HepG2 (cell line): ENCODE measurements around the gene AP4E1. TPM values are rescaled to one million over a fixed set of nuclear protein-coding genes. Genes with fewer than 3 reads are reported as not detected.

Experiments used
- ATF3 ChIP-seq: sonication (generic); formaldehyde crosslinking; IDR thresholded peaks from 2 replicates; pipeline ENCODE4 v1.4.0; 2020; ENCODE audit warnings: missing genetic modification reagents
- ATF6 ChIP-seq: sonication (generic); formaldehyde crosslinking; conservative IDR thresholded peaks from 2 replicates; pipeline ENCODE4 v1.4.0; 2020; ENCODE audit warnings: missing genetic modification reagents
- CBX5 ChIP-seq: sonication (generic); formaldehyde crosslinking; IDR thresholded peaks from 2 replicates; pipeline ENCODE4 v1.4.0; 2020; ENCODE audit warnings: missing genetic modification reagents, borderline replicate concordance
- CENPT ChIP-seq: sonication (generic); formaldehyde crosslinking; IDR thresholded peaks from 2 replicates; pipeline ENCODE4 v1.8.0; 2022; ENCODE audit warnings: low read depth, mild to moderate bottlenecking, moderate library complexity, missing genetic modification reagents
- DMAP1 ChIP-seq: IDR thresholded peaks from 2 replicates; pipeline ENCODE4 v1.6.1; 2016
- FOXA3 ChIP-seq: IDR thresholded peaks from 2 replicates; pipeline ENCODE4 v1.6.1; 2016; ENCODE audit warnings: missing genetic modification reagents, missing compliant biosample characterization
- GABPB1 ChIP-seq: IDR thresholded peaks from 2 replicates; pipeline ENCODE4 v1.6.1; 2016; ENCODE audit warnings: mild to moderate bottlenecking, missing genetic modification reagents, moderate library complexity, missing compliant biosample characterization
- HNRNPLL ChIP-seq: fragments of 200-400 bp; formaldehyde crosslinking; IDR thresholded peaks from 2 replicates; pipeline ENCODE4 v1.6.1; 2017; ENCODE audit warnings: mild to moderate bottlenecking, low read depth, low read length; ENCODE audit not compliant: poor library complexity, severe bottlenecking
- NFIC ChIP-seq: IDR thresholded peaks from 2 replicates; pipeline ENCODE4 v1.6.1; 2012; ENCODE audit warnings: mild to moderate bottlenecking, low read length, inconsistent platforms
- TBL1XR1 ChIP-seq: fragments of 150-350 bp; IDR thresholded peaks from 2 replicates; pipeline ENCODE4 v1.6.1; 2014; ENCODE audit warnings: borderline replicate concordance, low read length; ENCODE audit not compliant: partially characterized antibody
- ZBTB37 ChIP-seq: sonication (generic); formaldehyde crosslinking; IDR thresholded peaks from 2 replicates; pipeline ENCODE4 v1.4.0; 2020; ENCODE audit warnings: mild to moderate bottlenecking, missing genetic modification reagents
- ZNF207 ChIP-seq: fragments of 450-650 bp; IDR thresholded peaks from 2 replicates; pipeline ENCODE4 v1.6.1; 2016; ENCODE audit warnings: antibody characterized with exemption, borderline replicate concordance
- ZNF281 ChIP-seq: sonication (generic); formaldehyde crosslinking; IDR thresholded peaks from 2 replicates; pipeline ENCODE4 v1.4.0; 2020; ENCODE audit warnings: missing genetic modification reagents, borderline replicate concordance
- ZNF343 ChIP-seq: sonication (generic); formaldehyde crosslinking; IDR thresholded peaks from 2 replicates; pipeline ENCODE4 v1.4.0; 2020; ENCODE audit warnings: mild to moderate bottlenecking, missing genetic modification reagents
- ZNF543 ChIP-seq: sonication (generic); formaldehyde crosslinking; IDR thresholded peaks from 2 replicates; pipeline ENCODE4 v1.4.0; 2020; ENCODE audit warnings: mild to moderate bottlenecking, missing genetic modification reagents
- ZNF674 ChIP-seq: sonication (generic); formaldehyde crosslinking; IDR thresholded peaks from 2 replicates; pipeline ENCODE4 v1.5.0; 2020; ENCODE audit warnings: low read depth, mild to moderate bottlenecking, missing genetic modification reagents
- ZNF737 ChIP-seq: sonication (generic); formaldehyde crosslinking; IDR thresholded peaks from 2 replicates; pipeline ENCODE4 v1.5.0; 2020; ENCODE audit warnings: missing genetic modification reagents, mild to moderate bottlenecking, borderline replicate concordance
- polyA plus RNA-seq, 8 experiments: library from polyadenylated mRNA; depleted of rRNA in 3 of 8; stranded (reverse) in 7 of 8; unstranded in 1 of 8; fragments of >200 nt; fragmentation: Illumina TruSeq in 4 of 8; extraction: Trizol in 4 of 8; gene quantifications; 2 replicates each; pipeline versions ENCODE4 v1.2.1 to v1.2.3, GENCODE V29; 2011 to 2016; ENCODE audit warnings: low read depth in 4 of 8, missing spikeins in 1 of 8, mixed read lengths in 1 of 8; ENCODE audit not compliant: insufficient read depth in 1 of 8
- total RNA-seq, 5 experiments: library from RNA; depleted of rRNA; stranded (reverse); fragments of >200 nt; fragmentation: Illumina TruSeq; extraction: Trizol; gene quantifications; 2 replicates each; pipeline ENCODE4 v1.2.3, GENCODE V29; 2016; ENCODE audit warnings: low read depth in 1 of 5
- TF ChIP-seq, protein P1 (sequence below): sonication (generic); formaldehyde crosslinking; IDR thresholded peaks from 2 replicates; pipeline ENCODE4 v1.5.1; 2020; ENCODE audit warnings: mild to moderate bottlenecking, moderate library complexity, missing genetic modification reagents
- TF ChIP-seq, protein P2 (sequence below): sonication (generic); formaldehyde crosslinking; IDR thresholded peaks from 2 replicates; pipeline ENCODE4 v1.5.0; 2020; ENCODE audit warnings: missing genetic modification reagents

The AP4E1 gene
- total and polyA plus RNA-seq, 2 of the 13 experiments (the other 11 are each of a cell fraction or from before 2014, with no cell fraction given): 2.2 to 7.8 TPM

DNA sequence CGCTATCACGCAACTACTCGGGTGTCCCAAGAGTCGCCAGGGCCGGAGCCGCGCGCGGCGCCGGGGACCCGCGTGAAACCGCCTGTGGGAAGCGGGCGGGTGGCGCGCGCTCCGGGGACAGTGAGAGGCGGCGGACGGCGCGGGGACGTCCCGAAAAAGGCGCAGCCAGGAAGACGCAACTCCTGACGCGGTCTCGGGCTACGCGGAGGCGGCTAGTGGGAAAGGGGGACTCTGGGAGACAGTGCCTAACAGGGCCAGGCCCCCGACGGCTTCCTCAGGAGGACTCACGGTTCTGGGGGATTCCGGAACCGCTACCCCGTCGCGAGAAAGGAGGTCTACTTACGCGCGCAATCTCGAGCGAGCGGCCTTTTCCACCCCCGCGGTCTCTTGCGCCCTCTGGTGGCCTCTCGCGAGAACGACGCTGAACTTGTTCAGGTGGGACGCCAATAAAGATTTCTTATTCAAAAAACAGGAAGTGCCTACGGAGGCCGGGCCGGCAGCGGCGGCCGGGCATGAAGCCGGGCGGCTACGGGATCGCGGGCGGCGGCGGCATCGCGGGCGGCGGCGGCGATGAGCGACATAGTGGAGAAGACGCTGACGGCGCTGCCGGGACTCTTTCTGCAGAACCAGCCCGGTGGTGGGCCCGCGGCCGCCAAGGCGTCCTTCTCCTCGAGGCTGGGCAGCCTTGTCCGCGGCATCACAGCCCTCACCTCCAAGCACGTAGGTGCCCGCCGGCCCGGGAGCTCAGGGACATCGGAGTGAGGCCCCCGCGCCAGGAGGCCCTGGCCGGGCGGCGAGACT is at the start of gene AP4E1 (continued):
- no peak; the same call in 1 of the 2 replicates for TF ChIP-seq ZNF543
- TF ChIP-seq HNRNPLL: peak; percentile 98
- TF ChIP-seq, protein P1, sequence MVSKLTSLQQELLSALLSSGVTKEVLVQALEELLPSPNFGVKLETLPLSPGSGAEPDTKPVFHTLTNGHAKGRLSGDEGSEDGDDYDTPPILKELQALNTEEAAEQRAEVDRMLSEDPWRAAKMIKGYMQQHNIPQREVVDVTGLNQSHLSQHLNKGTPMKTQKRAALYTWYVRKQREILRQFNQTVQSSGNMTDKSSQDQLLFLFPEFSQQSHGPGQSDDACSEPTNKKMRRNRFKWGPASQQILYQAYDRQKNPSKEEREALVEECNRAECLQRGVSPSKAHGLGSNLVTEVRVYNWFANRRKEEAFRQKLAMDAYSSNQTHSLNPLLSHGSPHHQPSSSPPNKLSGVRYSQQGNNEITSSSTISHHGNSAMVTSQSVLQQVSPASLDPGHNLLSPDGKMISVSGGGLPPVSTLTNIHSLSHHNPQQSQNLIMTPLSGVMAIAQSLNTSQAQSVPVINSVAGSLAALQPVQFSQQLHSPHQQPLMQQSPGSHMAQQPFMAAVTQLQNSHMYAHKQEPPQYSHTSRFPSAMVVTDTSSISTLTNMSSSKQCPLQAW (CRISPR knock-in tag): peak; percentile 77
- TF ChIP-seq, protein P2, sequence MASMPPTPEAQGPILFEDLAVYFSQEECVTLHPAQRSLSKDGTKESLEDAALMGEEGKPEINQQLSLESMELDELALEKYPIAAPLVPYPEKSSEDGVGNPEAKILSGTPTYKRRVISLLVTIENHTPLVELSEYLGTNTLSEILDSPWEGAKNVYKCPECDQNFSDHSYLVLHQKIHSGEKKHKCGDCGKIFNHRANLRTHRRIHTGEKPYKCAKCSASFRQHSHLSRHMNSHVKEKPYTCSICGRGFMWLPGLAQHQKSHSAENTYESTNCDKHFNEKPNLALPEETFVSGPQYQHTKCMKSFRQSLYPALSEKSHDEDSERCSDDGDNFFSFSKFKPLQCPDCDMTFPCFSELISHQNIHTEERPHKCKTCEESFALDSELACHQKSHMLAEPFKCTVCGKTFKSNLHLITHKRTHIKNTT (CRISPR knock-in tag): no peak
- TF ChIP-seq DMAP1 (CRISPR knock-in tag): peak; percentile 77
- peak; percentile 13; the same call in 1 of the 2 replicates for TF ChIP-seq CBX5
- no peak for TF ChIP-seq TBL1XR1
- no peak for TF ChIP-seq NFIC
- TF ChIP-seq ZNF281: 0 out of 2 replicates have a peak, but pooled peaks have one; percentile 34
- TF ChIP-seq ATF6: no peak
- TF ChIP-seq CENPT (CRISPR knock-in tag): no peak
- TF ChIP-seq ZNF674 (CRISPR knock-in tag): no peak
- TF ChIP-seq ZNF737 (CRISPR knock-in tag): no peak
- TF ChIP-seq ATF3 (CRISPR knock-in tag): no peak
- peak; percentile 94 for TF ChIP-seq GABPB1 (CRISPR knock-in tag)
- TF ChIP-seq ZBTB37 (CRISPR knock-in tag): no peak
- peak; percentile 33; the same call in 1 of the 2 replicates for TF ChIP-seq ZNF343 (CRISPR knock-in tag)
- TF ChIP-seq FOXA3: peak; percentile 69
- no peak for TF ChIP-seq ZNF207
